AG04449 (cell line): ENCODE data around the gene PSMB2.

ENCODE experiments used
- CTCF ChIA-PET: fragments of 350-600 bp; formaldehyde crosslinking; extraction: SDS; loops from one replicate; lab custom pipeline; 2021; ENCODE audit warnings: antibody characterized with exemption; lab: Yijun Ruan, JAX
- POLR2A ChIA-PET: fragments of 400-600, 350-600 bp; formaldehyde crosslinking; extraction: SDS; loops from one replicate; lab custom pipeline; 2020; ENCODE audit warnings: antibody characterized with exemption, inconsistent platforms; lab: Yijun Ruan, JAX
- DNase-seq: peaks from one replicate; pipeline ENCODE4 v3.0.0-alpha.2; 2010; ENCODE audit warnings: low read depth, low spot score
- H3K4me3 ChIP-seq: 2 replicates; pipeline ENCODE4 v1.5.1; 2011; ENCODE audit warnings: low read depth, mild to moderate bottlenecking, control low read depth, low read length
- TF ChIP-seq, protein P1 (sequence below): IDR thresholded peaks from one replicate; pipeline ENCODE4 v1.5.1; 2011; ENCODE audit warnings: mild to moderate bottlenecking, moderate library complexity, low read length, control low read depth, inconsistent platforms; ENCODE audit not compliant: insufficient read depth; ENCODE audit errors: missing control alignments

Gene PSMB2

DNA sequence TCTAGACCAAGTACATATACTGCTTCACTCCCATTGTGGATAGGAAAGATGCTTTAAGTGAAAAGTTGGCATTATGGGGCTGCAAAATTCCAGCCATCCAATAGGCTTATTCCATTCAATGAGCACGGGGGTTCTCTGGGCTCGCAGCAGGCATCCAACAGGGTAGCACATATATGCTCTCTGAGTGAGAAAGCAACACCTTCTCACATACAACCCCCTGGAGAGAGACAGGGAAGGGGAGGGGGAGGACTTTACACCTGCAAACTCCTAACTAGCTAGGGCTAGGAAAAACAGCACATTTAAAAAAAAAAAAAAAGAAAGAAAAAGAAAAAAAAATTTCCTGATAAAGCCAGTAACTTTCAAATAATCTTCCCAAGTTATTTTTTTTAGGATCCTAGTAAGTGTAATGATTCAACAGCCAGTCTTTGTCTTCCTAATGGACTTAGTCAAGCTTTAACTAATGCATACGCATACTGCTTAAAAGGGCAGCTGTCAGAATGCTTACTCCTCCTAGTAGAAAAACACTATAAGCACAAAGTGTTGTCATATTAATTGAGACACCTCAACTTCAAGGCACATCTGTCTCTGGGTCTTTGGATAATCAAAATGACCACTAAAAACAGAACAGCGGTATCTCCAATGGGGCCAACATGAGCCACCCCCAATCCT is 18.7 kb downstream of the PSMB2 start:
- POLR2A ChIA-PET, result no interaction called here
- TF ChIP-seq, protein P1, sequence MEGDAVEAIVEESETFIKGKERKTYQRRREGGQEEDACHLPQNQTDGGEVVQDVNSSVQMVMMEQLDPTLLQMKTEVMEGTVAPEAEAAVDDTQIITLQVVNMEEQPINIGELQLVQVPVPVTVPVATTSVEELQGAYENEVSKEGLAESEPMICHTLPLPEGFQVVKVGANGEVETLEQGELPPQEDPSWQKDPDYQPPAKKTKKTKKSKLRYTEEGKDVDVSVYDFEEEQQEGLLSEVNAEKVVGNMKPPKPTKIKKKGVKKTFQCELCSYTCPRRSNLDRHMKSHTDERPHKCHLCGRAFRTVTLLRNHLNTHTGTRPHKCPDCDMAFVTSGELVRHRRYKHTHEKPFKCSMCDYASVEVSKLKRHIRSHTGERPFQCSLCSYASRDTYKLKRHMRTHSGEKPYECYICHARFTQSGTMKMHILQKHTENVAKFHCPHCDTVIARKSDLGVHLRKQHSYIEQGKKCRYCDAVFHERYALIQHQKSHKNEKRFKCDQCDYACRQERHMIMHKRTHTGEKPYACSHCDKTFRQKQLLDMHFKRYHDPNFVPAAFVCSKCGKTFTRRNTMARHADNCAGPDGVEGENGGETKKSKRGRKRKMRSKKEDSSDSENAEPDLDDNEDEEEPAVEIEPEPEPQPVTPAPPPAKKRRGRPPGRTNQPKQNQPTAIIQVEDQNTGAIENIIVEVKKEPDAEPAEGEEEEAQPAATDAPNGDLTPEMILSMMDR, result no peak
- DNase-seq, result no peak
- H3K4me3 ChIP-seq, result no peak overlapping the region
- CTCF ChIA-PET, result no interaction called here

- no peak for DNase-seq
- CTCF ChIA-PET, result interaction anchor here (0.6 to 2.3 kb wide), 8 partner anchors 9 to 108 kb away, joined by 3 to 7 read pairs (median 4); no protein-coding TSS in a partner anchor
- POLR2A ChIA-PET, result no interaction called here
- H3K4me3 ChIP-seq, result no peak overlapping the region
- TF ChIP-seq, protein P1, result no peak
Measured at GRCh38 chr1:35619237-35620121, 21.8 kb downstream of the PSMB2 start.

DNA sequence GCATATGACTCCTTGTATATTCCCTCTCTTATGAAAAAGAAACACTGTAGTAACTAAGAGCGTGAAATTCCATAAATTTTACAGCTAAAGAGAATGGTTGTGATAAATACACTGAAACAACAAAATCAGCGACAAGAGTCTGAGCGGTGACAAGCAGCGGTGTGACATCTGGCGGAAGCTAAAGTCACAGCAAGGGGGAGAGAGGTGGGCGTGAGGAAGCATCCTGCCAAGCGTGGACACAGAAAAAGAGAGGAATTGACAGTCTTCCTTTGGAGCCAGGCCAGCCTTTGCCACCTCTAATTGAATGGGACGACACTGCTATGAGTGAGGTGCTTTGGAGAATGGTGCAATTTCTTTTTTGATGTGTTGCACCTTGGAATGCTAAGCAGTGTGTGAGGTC is 25.9 kb downstream of the PSMB2 start:
- CTCF ChIA-PET, result interaction anchor here (2.2 kb wide), 1 partner anchor 111 kb away, joined by 7 read pairs; no protein-coding TSS in a partner anchor
- TF ChIP-seq, protein P1, result no peak
- POLR2A ChIA-PET, result no interaction called here
- no peak overlapping the region for H3K4me3 ChIP-seq
- DNase-seq, result no peak

GRCh38 chr1:35611655-35612054 is 29.7 kb downstream of the PSMB2 start:
- no peak overlapping the region for H3K4me3 ChIP-seq
- no peak for DNase-seq
- TF ChIP-seq, protein P1, result no peak
- ChIA-PET POLR2A (no interaction called here), CTCF (interaction anchor here (0.7 to 3.8 kb wide), 5 partner anchors 16 to 116 kb away, joined by 3 to 11 read pairs (median 4); no protein-coding TSS in a partner anchor)

DNA sequence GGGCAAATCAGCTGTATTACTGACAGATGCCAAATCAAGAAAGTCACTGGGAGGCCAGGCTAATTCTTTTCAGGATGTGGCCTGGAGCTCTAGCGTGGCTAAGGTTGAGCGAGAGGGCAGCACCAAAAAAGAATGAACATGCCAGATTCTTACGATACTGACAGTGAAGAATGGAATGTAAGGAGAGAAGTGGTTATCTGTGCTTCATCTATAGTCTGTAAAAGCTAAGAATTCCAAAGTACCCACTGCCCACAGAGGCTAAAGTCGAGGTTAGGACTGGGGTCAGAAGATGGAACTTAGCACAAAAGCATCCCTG is 35.5 kb downstream of the PSMB2 start:
- ChIA-PET CTCF (interaction anchor here (1.3 to 5.1 kb wide), 5 partner anchors 21 to 121 kb away, joined by 3 to 30 read pairs (median 8); no protein-coding TSS in a partner anchor), POLR2A (interaction anchor here (1.3 kb wide), 1 partner anchor 18 kb away, joined by 3 read pairs; no protein-coding TSS in a partner anchor)
- TF ChIP-seq, protein P1, result no peak
- DNase-seq, result peak; percentile 7
- no peak overlapping the region for H3K4me3 ChIP-seq
